ENCODE measurements around the gene IRAK3. TPM values are rescaled to one million over a fixed set of nuclear protein-coding genes. Genes with fewer than 3 reads are reported as not detected.

The IRAK3 gene
- total RNA-seq, 1 experiment from 2014 or later: 0.12 TPM

DNA sequence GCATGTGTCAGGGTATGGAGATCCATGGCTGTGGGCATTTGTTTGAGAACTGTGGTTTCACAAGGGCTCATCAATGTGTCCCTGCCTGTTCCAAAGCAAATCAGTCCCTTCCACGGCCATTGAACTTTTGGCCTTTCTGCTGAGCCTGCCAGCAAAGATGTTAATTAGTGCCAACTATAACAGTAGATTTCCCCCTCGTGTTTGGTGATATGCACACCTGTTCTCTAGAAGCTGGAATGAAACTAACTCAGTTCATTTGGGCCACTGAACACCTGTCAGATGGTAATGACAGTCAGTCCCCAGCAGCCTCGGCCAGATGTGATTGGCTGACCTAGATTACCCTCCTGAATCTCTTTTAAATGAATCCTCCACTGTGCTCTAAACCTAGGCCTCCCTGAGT is 43.2 kb downstream of the IRAK3 start:
- no peaks in the 10 kb centered on the region for H3K36me3 ChIP-seq (ENCODE audit: control insufficient read depth in 1 of 2, insufficient read depth in 2 of 2, low read length in 2 of 2)
- H3K4me3 ChIP-seq (replicated peaks in 1 of 2; ENCODE audit: low read depth in 1 of 2, low read length in 2 of 2): no peak overlapping the region
- no peaks in the 10 kb centered on the region for H3K9me3 ChIP-seq (ENCODE audit: control insufficient read depth in 1 of 2, insufficient read depth in 1 of 2, low read depth in 1 of 2, low read length in 2 of 2)
- ChIA-PET RAD21 (ENCODE audit: low non-redundant PET in 1 of 2, low total read pairs in 2 of 2, uncharacterized antibody in 2 of 2, unreplicated experiment in 2 of 2) (no interaction called here), CTCF (no interaction called here), POLR2A (no interaction called here)
- no TSS peak for BruUV-seq (replicated peaks)
- no peak for TF ChIP-seq YY1 (IDR thresholded peaks at IDR 0.05; ENCODE audit: extremely low read depth, insufficient replicate concordance, low read depth, low read length)
- no peak for TF ChIP-seq CBX3 (IDR thresholded peaks at IDR 0.05; ENCODE audit: low read depth)
- TF ChIP-seq CEBPB (IDR thresholded peaks at IDR 0.05; ENCODE audit: low read depth): no peak
- TF ChIP-seq JUND (IDR thresholded peaks at IDR 0.05): no peak
- no peak for TF ChIP-seq RAD21 (IDR thresholded peaks at IDR 0.05; ENCODE audit: low read depth)
- TF ChIP-seq SP1 (IDR thresholded peaks at IDR 0.05; ENCODE audit: low read depth): no peak
- no peak for TF ChIP-seq EZH2 (IDR thresholded peaks at IDR 0.05)
- no peak for TF ChIP-seq TCF7L2 (IDR thresholded peaks at IDR 0.05; ENCODE audit: borderline replicate concordance, extremely low read depth, insufficient read depth, insufficient read length)
- no peak for TF ChIP-seq EZH2phosphoT487 (IDR thresholded peaks at IDR 0.05; ENCODE audit: borderline replicate concordance)
- TF ChIP-seq, protein P1, sequence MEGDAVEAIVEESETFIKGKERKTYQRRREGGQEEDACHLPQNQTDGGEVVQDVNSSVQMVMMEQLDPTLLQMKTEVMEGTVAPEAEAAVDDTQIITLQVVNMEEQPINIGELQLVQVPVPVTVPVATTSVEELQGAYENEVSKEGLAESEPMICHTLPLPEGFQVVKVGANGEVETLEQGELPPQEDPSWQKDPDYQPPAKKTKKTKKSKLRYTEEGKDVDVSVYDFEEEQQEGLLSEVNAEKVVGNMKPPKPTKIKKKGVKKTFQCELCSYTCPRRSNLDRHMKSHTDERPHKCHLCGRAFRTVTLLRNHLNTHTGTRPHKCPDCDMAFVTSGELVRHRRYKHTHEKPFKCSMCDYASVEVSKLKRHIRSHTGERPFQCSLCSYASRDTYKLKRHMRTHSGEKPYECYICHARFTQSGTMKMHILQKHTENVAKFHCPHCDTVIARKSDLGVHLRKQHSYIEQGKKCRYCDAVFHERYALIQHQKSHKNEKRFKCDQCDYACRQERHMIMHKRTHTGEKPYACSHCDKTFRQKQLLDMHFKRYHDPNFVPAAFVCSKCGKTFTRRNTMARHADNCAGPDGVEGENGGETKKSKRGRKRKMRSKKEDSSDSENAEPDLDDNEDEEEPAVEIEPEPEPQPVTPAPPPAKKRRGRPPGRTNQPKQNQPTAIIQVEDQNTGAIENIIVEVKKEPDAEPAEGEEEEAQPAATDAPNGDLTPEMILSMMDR (IDR thresholded peaks at IDR 0.05 in 2 of 3, conservative IDR thresholded peaks at IDR 0.05 in 1 of 3; ENCODE audit: borderline replicate concordance in 1 of 3, insufficient read depth in 1 of 3, low read depth in 2 of 3, low read length in 2 of 3): no peak
- TF ChIP-seq, protein P2, sequence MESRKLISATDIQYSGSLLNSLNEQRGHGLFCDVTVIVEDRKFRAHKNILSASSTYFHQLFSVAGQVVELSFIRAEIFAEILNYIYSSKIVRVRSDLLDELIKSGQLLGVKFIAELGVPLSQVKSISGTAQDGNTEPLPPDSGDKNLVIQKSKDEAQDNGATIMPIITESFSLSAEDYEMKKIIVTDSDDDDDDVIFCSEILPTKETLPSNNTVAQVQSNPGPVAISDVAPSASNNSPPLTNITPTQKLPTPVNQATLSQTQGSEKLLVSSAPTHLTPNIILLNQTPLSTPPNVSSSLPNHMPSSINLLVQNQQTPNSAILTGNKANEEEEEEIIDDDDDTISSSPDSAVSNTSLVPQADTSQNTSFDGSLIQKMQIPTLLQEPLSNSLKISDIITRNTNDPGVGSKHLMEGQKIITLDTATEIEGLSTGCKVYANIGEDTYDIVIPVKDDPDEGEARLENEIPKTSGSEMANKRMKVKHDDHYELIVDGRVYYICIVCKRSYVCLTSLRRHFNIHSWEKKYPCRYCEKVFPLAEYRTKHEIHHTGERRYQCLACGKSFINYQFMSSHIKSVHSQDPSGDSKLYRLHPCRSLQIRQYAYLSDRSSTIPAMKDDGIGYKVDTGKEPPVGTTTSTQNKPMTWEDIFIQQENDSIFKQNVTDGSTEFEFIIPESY (IDR thresholded peaks at IDR 0.05; ENCODE audit: extremely low read depth, insufficient replicate concordance, low read length): no peak
- no peak overlapping the region for H3K9ac ChIP-seq (ENCODE audit: low read length)
- H2AFZ ChIP-seq (ENCODE audit: low read depth, low read length, poor library complexity, severe bottlenecking): no peak overlapping the region
- ATAC-seq (no peak), DNase-seq (ENCODE audit: low read depth, low spot score) (no peak)
- peaks cover 6 to 17% of the 10 kb centered on the region in 2 experiments; a peak in 3 of 4 replicates for H3K4me1 ChIP-seq (ENCODE audit: control insufficient read depth in 1 of 2, insufficient read depth in 2 of 2, low read length in 2 of 2)
- no peaks in the 10 kb centered on the region for H3K79me2 ChIP-seq (ENCODE audit: insufficient read depth, low read length)
- H4K20me1 ChIP-seq (ENCODE audit: insufficient read depth): no peaks in the 10 kb centered on the region
- H3K4me2 ChIP-seq (ENCODE audit: low read length): no peak overlapping the region
- no peaks in the 10 kb centered on the region for H3K9me2 ChIP-seq (ENCODE audit: insufficient read depth)
- no peaks in the 10 kb centered on the region; the same call in 1 of the 2 replicates for H3K27me3 ChIP-seq (ENCODE audit: insufficient read depth, low read length)
- intact Hi-C loops (cut with micrococcal nuclease): loop anchor here (5.0 kb wide), 1 partner anchor 85 kb away; no protein-coding TSS in a partner anchor
- H3K27ac ChIP-seq (ENCODE audit: low read depth, low read length): no peak overlapping the region
